EL (cell line): ENCODE data around the gene DHH.
"Not testable (repeated sequence)": the region's sequence is repeated elsewhere in the genome, so short reads cannot be mapped to it uniquely, and the experiment has no call there.

ENCODE experiments used
- DNase-seq: peaks from one replicate; pipeline ENCODE4 v3.0.0-alpha.2; 2016

The DHH gene

GRCh38 chr12:49094160-49094974 is at the start of gene DHH:
DHH (minus strand) TSS chr12:49094801; CDS start chr12:49094512, 289 bp downstream.
- peak; percentile 15 for DNase-seq

GRCh38 chr12:49144384-49144783 is 49.8 kb upstream of the DHH start:
- DNase-seq, result no peak

- DNase-seq, result no peak
Observed at GRCh38 chr12:49138999-49139398, 44.4 kb upstream of the DHH start.

GRCh38 chr12:49138587-49138986 is 44.0 kb upstream of the DHH start:
- DNase-seq, result no peak

GRCh38 chr12:49137476-49137875 is 42.9 kb upstream of the DHH start:
- no peak for DNase-seq

- DNase-seq, result not testable (repeated sequence)
Observed at GRCh38 chr12:49136997-49137396, 42.4 kb upstream of the DHH start.

GRCh38 chr12:49133590-49133989 is 39.0 kb upstream of the DHH start:
- DNase-seq, result no peak

- no peak for DNase-seq
Observed at GRCh38 chr12:49133014-49133413, 38.4 kb upstream of the DHH start.

- peak; percentile 46 for DNase-seq
Observed at GRCh38 chr12:49131894-49132461, 37.4 kb upstream of the DHH start.

- peak; percentile 90 for DNase-seq
Observed at GRCh38 chr12:49131051-49131893, 36.7 kb upstream of the DHH start, which contains the start of gene TUBA1B. TUBA1B (minus strand) TSS chr12:49131395; CDS start chr12:49131300, 95 bp downstream.

- peak; percentile 92 for DNase-seq
Observed at GRCh38 chr12:49130151-49131050, 35.8 kb upstream of the DHH start.

- DNase-seq, result no peak
Observed at GRCh38 chr12:49129332-49130150, 34.9 kb upstream of the DHH start.

- not testable (repeated sequence) for DNase-seq
Observed at GRCh38 chr12:49127971-49128370, 33.4 kb upstream of the DHH start.

GRCh38 chr12:49126852-49127763 is 32.5 kb upstream of the DHH start:
- DNase-seq, result peak; percentile 38

GRCh38 chr12:49121047-49121696 is 26.6 kb upstream of the DHH start:
- peak; percentile 71 for DNase-seq

GRCh38 chr12:49111206-49111605 is 16.6 kb upstream of the DHH start:
- no peak for DNase-seq

GRCh38 chr12:49110464-49111155 is 16.0 kb upstream of the DHH start, which contains the start of gene LMBR1L:
LMBR1L (minus strand) TSS chr12:49110847; CDS start chr12:49110555, 292 bp downstream.
- DNase-seq, result peak; percentile 99

- no peak for DNase-seq
Observed at GRCh38 chr12:49109641-49110463, 15.3 kb upstream of the DHH start.
